ENCODE measurements around the gene PTPRD. TPM values are rescaled to one million over a fixed set of nuclear protein-coding genes. Genes with fewer than 3 reads are reported as not detected.

PTPRD gene
- total RNA-seq, 1 experiment from 2014 or later: 0.02 TPM

DNA sequence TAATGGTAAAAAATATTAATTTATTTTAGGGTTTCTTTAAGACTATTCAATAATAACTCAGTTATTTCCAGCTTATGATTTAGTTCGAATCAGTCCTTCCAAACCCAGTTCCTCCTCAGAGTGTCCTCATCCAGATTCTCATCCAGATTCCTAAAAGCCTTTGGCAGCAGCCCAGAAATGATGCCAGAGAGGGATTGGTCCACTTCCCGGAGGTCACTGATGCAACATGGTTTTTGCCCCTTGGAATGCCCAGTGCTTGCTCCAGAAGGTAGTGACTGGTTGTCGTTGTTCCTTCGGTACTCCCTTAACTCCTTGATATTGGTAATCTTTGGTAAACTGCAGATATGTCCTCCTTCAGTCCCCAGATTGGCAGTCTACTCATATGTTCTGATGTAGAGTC is 2320.1 kb downstream of the PTPRD start:
- H3K27ac ChIP-seq (ENCODE audit: low read depth, low read length): no peak overlapping the region
- H3K27me3 ChIP-seq (ENCODE audit: insufficient read depth, low read length): no peaks in the 10 kb centered on the region
- no peak overlapping the region for H3K4me2 ChIP-seq (ENCODE audit: low read length)
- no peaks in the 10 kb centered on the region for H4K20me1 ChIP-seq (ENCODE audit: insufficient read depth)
- H3K36me3 ChIP-seq (ENCODE audit: control insufficient read depth in 1 of 2, insufficient read depth in 2 of 2, low read length in 2 of 2): no peaks in the 10 kb centered on the region
- H3K79me2 ChIP-seq (ENCODE audit: insufficient read depth, low read length): no peaks in the 10 kb centered on the region
- no peak overlapping the region for H2AFZ ChIP-seq (ENCODE audit: low read depth, low read length, poor library complexity, severe bottlenecking)
- H3K9me2 ChIP-seq (ENCODE audit: insufficient read depth): no peaks in the 10 kb centered on the region
- DNase-seq (ENCODE audit: low read depth, low spot score) (no peak), ATAC-seq (no peak)
- RAD21 ChIA-PET (ENCODE audit: low non-redundant PET in 1 of 2, low total read pairs in 2 of 2, uncharacterized antibody in 2 of 2, unreplicated experiment in 2 of 2): no interaction called here
- POLR2A ChIA-PET: no interaction called here
- BruUV-seq (replicated peaks): no TSS peak
- H3K4me1 ChIP-seq (ENCODE audit: control insufficient read depth in 1 of 2, insufficient read depth in 2 of 2, low read length in 2 of 2): no peaks in the 10 kb centered on the region
- H3K9me3 ChIP-seq (ENCODE audit: control insufficient read depth in 1 of 2, insufficient read depth in 1 of 2, low read depth in 1 of 2, low read length in 2 of 2): peaks cover 7 to 21% of the 10 kb centered on the region in 2 experiments; a peak in 2 of 4 replicates
- H3K9ac ChIP-seq (ENCODE audit: low read length): no peak overlapping the region
- H3K4me3 ChIP-seq (replicated peaks in 1 of 2; ENCODE audit: low read depth in 1 of 2, low read length in 2 of 2): no peak overlapping the region
- no peak for TF ChIP-seq EGR1 (IDR thresholded peaks at IDR 0.05; ENCODE audit: low read depth)
- TF ChIP-seq FOSL1 (IDR thresholded peaks at IDR 0.05; ENCODE audit: low read depth): no peak
- TF ChIP-seq SIN3A (IDR thresholded peaks at IDR 0.05; ENCODE audit: low read depth): no peak
- TF ChIP-seq, protein P1, sequence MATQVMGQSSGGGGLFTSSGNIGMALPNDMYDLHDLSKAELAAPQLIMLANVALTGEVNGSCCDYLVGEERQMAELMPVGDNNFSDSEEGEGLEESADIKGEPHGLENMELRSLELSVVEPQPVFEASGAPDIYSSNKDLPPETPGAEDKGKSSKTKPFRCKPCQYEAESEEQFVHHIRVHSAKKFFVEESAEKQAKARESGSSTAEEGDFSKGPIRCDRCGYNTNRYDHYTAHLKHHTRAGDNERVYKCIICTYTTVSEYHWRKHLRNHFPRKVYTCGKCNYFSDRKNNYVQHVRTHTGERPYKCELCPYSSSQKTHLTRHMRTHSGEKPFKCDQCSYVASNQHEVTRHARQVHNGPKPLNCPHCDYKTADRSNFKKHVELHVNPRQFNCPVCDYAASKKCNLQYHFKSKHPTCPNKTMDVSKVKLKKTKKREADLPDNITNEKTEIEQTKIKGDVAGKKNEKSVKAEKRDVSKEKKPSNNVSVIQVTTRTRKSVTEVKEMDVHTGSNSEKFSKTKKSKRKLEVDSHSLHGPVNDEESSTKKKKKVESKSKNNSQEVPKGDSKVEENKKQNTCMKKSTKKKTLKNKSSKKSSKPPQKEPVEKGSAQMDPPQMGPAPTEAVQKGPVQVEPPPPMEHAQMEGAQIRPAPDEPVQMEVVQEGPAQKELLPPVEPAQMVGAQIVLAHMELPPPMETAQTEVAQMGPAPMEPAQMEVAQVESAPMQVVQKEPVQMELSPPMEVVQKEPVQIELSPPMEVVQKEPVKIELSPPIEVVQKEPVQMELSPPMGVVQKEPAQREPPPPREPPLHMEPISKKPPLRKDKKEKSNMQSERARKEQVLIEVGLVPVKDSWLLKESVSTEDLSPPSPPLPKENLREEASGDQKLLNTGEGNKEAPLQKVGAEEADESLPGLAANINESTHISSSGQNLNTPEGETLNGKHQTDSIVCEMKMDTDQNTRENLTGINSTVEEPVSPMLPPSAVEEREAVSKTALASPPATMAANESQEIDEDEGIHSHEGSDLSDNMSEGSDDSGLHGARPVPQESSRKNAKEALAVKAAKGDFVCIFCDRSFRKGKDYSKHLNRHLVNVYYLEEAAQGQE (IDR thresholded peaks at IDR 0.05; ENCODE audit: low read depth): no peak
- TF ChIP-seq ELF1 (IDR thresholded peaks at IDR 0.05; ENCODE audit: borderline replicate concordance, low read depth): no peak
- no peak for TF ChIP-seq YY1 (IDR thresholded peaks at IDR 0.05; ENCODE audit: extremely low read depth, insufficient replicate concordance, low read depth, low read length)
- TF ChIP-seq CEBPB (IDR thresholded peaks at IDR 0.05; ENCODE audit: low read depth): no peak
- TF ChIP-seq EZH2 (IDR thresholded peaks at IDR 0.05): no peak
- TF ChIP-seq, protein P2, sequence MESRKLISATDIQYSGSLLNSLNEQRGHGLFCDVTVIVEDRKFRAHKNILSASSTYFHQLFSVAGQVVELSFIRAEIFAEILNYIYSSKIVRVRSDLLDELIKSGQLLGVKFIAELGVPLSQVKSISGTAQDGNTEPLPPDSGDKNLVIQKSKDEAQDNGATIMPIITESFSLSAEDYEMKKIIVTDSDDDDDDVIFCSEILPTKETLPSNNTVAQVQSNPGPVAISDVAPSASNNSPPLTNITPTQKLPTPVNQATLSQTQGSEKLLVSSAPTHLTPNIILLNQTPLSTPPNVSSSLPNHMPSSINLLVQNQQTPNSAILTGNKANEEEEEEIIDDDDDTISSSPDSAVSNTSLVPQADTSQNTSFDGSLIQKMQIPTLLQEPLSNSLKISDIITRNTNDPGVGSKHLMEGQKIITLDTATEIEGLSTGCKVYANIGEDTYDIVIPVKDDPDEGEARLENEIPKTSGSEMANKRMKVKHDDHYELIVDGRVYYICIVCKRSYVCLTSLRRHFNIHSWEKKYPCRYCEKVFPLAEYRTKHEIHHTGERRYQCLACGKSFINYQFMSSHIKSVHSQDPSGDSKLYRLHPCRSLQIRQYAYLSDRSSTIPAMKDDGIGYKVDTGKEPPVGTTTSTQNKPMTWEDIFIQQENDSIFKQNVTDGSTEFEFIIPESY (IDR thresholded peaks at IDR 0.05; ENCODE audit: extremely low read depth, insufficient replicate concordance, low read length): no peak
- no peak for TF ChIP-seq RAD21 (IDR thresholded peaks at IDR 0.05; ENCODE audit: low read depth)
- TF ChIP-seq, protein P3, sequence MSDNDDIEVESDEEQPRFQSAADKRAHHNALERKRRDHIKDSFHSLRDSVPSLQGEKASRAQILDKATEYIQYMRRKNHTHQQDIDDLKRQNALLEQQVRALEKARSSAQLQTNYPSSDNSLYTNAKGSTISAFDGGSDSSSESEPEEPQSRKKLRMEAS (IDR thresholded peaks at IDR 0.05): no peak
- no peak for TF ChIP-seq ZNF274 (IDR thresholded peaks at IDR 0.05; ENCODE audit: low read depth, low read length)
- CTCF ChIA-PET: no interaction called here
- intact Hi-C loops (cut with micrococcal nuclease): no loop called here
